SHP77 treated with DMSO at 0.1 percent for 48 hours (cell line): Measurements from ENCODE around the gene SPRN.
"Not testable (repeated sequence)": the region's sequence is repeated elsewhere in the genome, so short reads cannot be mapped to it uniquely, and the experiment has no call there.

Source experiments
- DNase-seq: peaks from one replicate; lab custom pipeline; 2025; lab: John Stamatoyannopoulos, UW

Gene SPRN

GRCh38 chr10:133405272-133405671 is 19.2 kb downstream of the SPRN start:
- no peak for DNase-seq

GRCh38 chr10:133403784-133404183 is 20.6 kb downstream of the SPRN start:
- DNase-seq: no peak

GRCh38 chr10:133403359-133403758 is 21.1 kb downstream of the SPRN start:
- no peak for DNase-seq

- DNase-seq: no peak
These were observed 22.3 kb downstream of the SPRN start for GRCh38 chr10:133401981-133402725.

GRCh38 chr10:133401500-133401899 is 22.9 kb downstream of the SPRN start:
- no peak for DNase-seq

GRCh38 chr10:133400624-133401424 is 23.6 kb downstream of the SPRN start:
- no peak for DNase-seq

GRCh38 chr10:133399123-133399601 is 25.3 kb downstream of the SPRN start:
- DNase-seq: no peak

- no peak for DNase-seq
These were observed 26.5 kb downstream of the SPRN start for GRCh38 chr10:133397938-133398337.

GRCh38 chr10:133396035-133396624 is 28.3 kb downstream of the SPRN start:
- no peak for DNase-seq

- no peak for DNase-seq
These were observed 29.6 kb downstream of the SPRN start for GRCh38 chr10:133394801-133395221.

- DNase-seq: peak; percentile 62
These were observed 30.3 kb downstream of the SPRN start, which contains the start of gene MTG1 for GRCh38 chr10:133394064-133394663. Gene MTG1, plus strand, starts transcription at chr10:133394157. Its CDS starts 64 bp downstream, at chr10:133394221.

GRCh38 chr10:133393401-133394063 is 30.9 kb downstream of the SPRN start:
- DNase-seq: no peak

GRCh38 chr10:133391761-133392518 is 32.5 kb downstream of the SPRN start:
- DNase-seq: no peak

- DNase-seq: no peak
These were observed 33.2 kb downstream of the SPRN start for GRCh38 chr10:133391249-133391635.

- no peak for DNase-seq
These were observed 33.7 kb downstream of the SPRN start for GRCh38 chr10:133390597-133391248.

- DNase-seq: no peak
These were observed 35.2 kb downstream of the SPRN start for GRCh38 chr10:133388973-133389818.

GRCh38 chr10:133388236-133388972 is 36.0 kb downstream of the SPRN start:
- DNase-seq: no peak

GRCh38 chr10:133386951-133387350 is 37.5 kb downstream of the SPRN start:
- not testable (repeated sequence) for DNase-seq

- DNase-seq: no peak
These were observed 39.2 kb downstream of the SPRN start for GRCh38 chr10:133385214-133385613.
